Measurements from ENCODE around the gene B3GNT8. TPM values are rescaled to one million over a fixed set of nuclear protein-coding genes. Genes with fewer than 3 reads are reported as not detected.
A peak's percentile ranks its signal among the peaks of the same experiment; 100 is the strongest.

Gene B3GNT8
- total RNA-seq, 1 experiment from 2014 or later, result not detected

- Histone ChIP-seq H3K4me1 (ENCODE audit: control insufficient read depth in 1 of 2, insufficient read depth in 2 of 2, low read length in 2 of 2) (no peaks in the 10 kb centered on the region), H3K9me2 (ENCODE audit: insufficient read depth) (no peaks in the 10 kb centered on the region), H3K27ac (ENCODE audit: low read depth, low read length) (no peak overlapping the region), H3K9me3 (ENCODE audit: control insufficient read depth in 1 of 2, insufficient read depth in 1 of 2, low read depth in 1 of 2, low read length in 2 of 2) (no peaks in the 10 kb centered on the region), H3K4me3 (replicated peaks in 1 of 2; ENCODE audit: low read depth in 1 of 2, low read length in 2 of 2) (no peak overlapping the region), H3K4me2 (ENCODE audit: low read length) (no peak overlapping the region), H3K9ac (ENCODE audit: low read length) (no peak overlapping the region), H4K20me1 (ENCODE audit: insufficient read depth) (no peaks in the 10 kb centered on the region), H2AFZ (ENCODE audit: low read depth, low read length, poor library complexity, severe bottlenecking) (no peak overlapping the region), H3K36me3 (ENCODE audit: control insufficient read depth in 1 of 2, insufficient read depth in 2 of 2, low read length in 2 of 2) (peaks cover 3% of the 10 kb centered on the region in 2 experiments; a peak in 2 of 4 replicates), H3K27me3 (ENCODE audit: insufficient read depth, low read length) (no peaks in the 10 kb centered on the region), H3K79me2 (ENCODE audit: insufficient read depth, low read length) (no peaks in the 10 kb centered on the region)
- TF ChIP-seq JUND (IDR thresholded peaks at IDR 0.05) (no peak), EGR1 (IDR thresholded peaks at IDR 0.05; ENCODE audit: low read depth) (no peak), FOSL1 (IDR thresholded peaks at IDR 0.05; ENCODE audit: low read depth) (no peak), SP1 (IDR thresholded peaks at IDR 0.05; ENCODE audit: low read depth) (no peak), ELF1 (IDR thresholded peaks at IDR 0.05; ENCODE audit: borderline replicate concordance, low read depth) (no peak)
- BruUV-seq (replicated peaks), result TSS peak; percentile 22
- ChIA-PET RAD21 (ENCODE audit: low non-redundant PET in 1 of 2, low total read pairs in 2 of 2, uncharacterized antibody in 2 of 2, unreplicated experiment in 2 of 2) (no interaction called here), POLR2A (no interaction called here), CTCF (no interaction called here)
- ATAC-seq, result no peak
- intact Hi-C loops (cut with micrococcal nuclease), result no loop called here
- DNase-seq (ENCODE audit: low read depth, low spot score), result no peak
Observed at GRCh38 chr19:41420101-41420880, 6.9 kb downstream of the B3GNT8 start.

GRCh38 chr19:41416194-41416674, 10.9 kb downstream of the B3GNT8 start:
- POLR2A ChIA-PET, result no interaction called here

More at GRCh38 chr19:41416194-41416674, 10.9 kb downstream of the B3GNT8 start:
- Histone ChIP-seq H3K4me3 (replicated peaks in 1 of 2; ENCODE audit: low read depth in 1 of 2, low read length in 2 of 2) (no peak overlapping the region), H3K9me2 (ENCODE audit: insufficient read depth) (no peaks in the 10 kb centered on the region), H4K20me1 (ENCODE audit: insufficient read depth) (no peaks in the 10 kb centered on the region), H3K9me3 (ENCODE audit: control insufficient read depth in 1 of 2, insufficient read depth in 1 of 2, low read depth in 1 of 2, low read length in 2 of 2) (no peaks in the 10 kb centered on the region), H3K27me3 (ENCODE audit: insufficient read depth, low read length) (no peaks in the 10 kb centered on the region), H3K9ac (ENCODE audit: low read length) (no peak overlapping the region), H3K27ac (ENCODE audit: low read depth, low read length) (no peak overlapping the region), H3K36me3 (ENCODE audit: control insufficient read depth in 1 of 2, insufficient read depth in 2 of 2, low read length in 2 of 2) (peaks cover 3 to 6% of the 10 kb centered on the region in 2 experiments; a peak in 2 of 4 replicates), H2AFZ (ENCODE audit: low read depth, low read length, poor library complexity, severe bottlenecking) (no peak overlapping the region), H3K4me1 (ENCODE audit: control insufficient read depth in 1 of 2, insufficient read depth in 2 of 2, low read length in 2 of 2) (0 out of 4 replicates have a peak, but pooled peaks cover 0 to 3% of the 10 kb centered on the region in 2 experiments), H3K4me2 (ENCODE audit: low read length) (no peak overlapping the region), H3K79me2 (ENCODE audit: insufficient read depth, low read length) (no peaks in the 10 kb centered on the region)
- TF ChIP-seq RAD21 (IDR thresholded peaks at IDR 0.05; ENCODE audit: low read depth), result no peak
- TF ChIP-seq SP1 (IDR thresholded peaks at IDR 0.05; ENCODE audit: low read depth), result no peak
- no peak for TF ChIP-seq TCF7L2 (IDR thresholded peaks at IDR 0.05; ENCODE audit: borderline replicate concordance, extremely low read depth, insufficient read depth, insufficient read length)
- RAD21 ChIA-PET (ENCODE audit: low non-redundant PET in 1 of 2, low total read pairs in 2 of 2, uncharacterized antibody in 2 of 2, unreplicated experiment in 2 of 2), result interaction anchor here in 1 of 2 experiments (0.7 kb wide), 1 partner anchor 174 kb away, joined by 3 read pairs; no protein-coding TSS in a partner anchor
- no peak for ATAC-seq
- CTCF ChIA-PET, result no interaction called here
- no peak for DNase-seq (ENCODE audit: low read depth, low spot score)
- BruUV-seq (replicated peaks), result no TSS peak
- intact Hi-C loops (cut with micrococcal nuclease), result no loop called here

All from HCT116 (cell line).